HG02798 (cell line): ENCODE data around the gene DAPK1.
A peak's percentile ranks its signal among the peaks of the same experiment; 100 is the strongest.

Experiments
- ATAC-seq: cut with Tn5 transposase; IDR thresholded peaks from one replicate; pipeline ENCODE4 v1.9.1; 2021; ENCODE audit warnings: mild to moderate bottlenecking; ENCODE audit not compliant: unreplicated experiment, poor library complexity

The DAPK1 gene

GRCh38 chr9:87604886-87605588 lies 107.4 kb downstream of the DAPK1 start:
- peak; percentile 39 for ATAC-seq

GRCh38 chr9:87605676-87606075 lies 108.0 kb downstream of the DAPK1 start:
- no peak for ATAC-seq

- no peak for ATAC-seq
These were observed 109.3 kb downstream of the DAPK1 start for GRCh38 chr9:87606841-87607521.

GRCh38 chr9:87607859-87608258 lies 110.2 kb downstream of the DAPK1 start:
- no peak for ATAC-seq

- ATAC-seq = no peak
These were observed 111.3 kb downstream of the DAPK1 start for GRCh38 chr9:87609002-87609401.

GRCh38 chr9:87609486-87609885 lies 111.8 kb downstream of the DAPK1 start:
- no peak for ATAC-seq

- ATAC-seq = no peak
These were observed 112.8 kb downstream of the DAPK1 start for GRCh38 chr9:87610200-87611155.

GRCh38 chr9:87611776-87612175 lies 114.1 kb downstream of the DAPK1 start:
- ATAC-seq = no peak

GRCh38 chr9:87612536-87612935 lies 114.9 kb downstream of the DAPK1 start:
- no peak for ATAC-seq

GRCh38 chr9:87613265-87614111 lies 115.8 kb downstream of the DAPK1 start:
- ATAC-seq = no peak

GRCh38 chr9:87614397-87614796 lies 116.7 kb downstream of the DAPK1 start:
- ATAC-seq = no peak

GRCh38 chr9:87615136-87615535 lies 117.5 kb downstream of the DAPK1 start:
- ATAC-seq = no peak

GRCh38 chr9:87615547-87616148 lies 118.0 kb downstream of the DAPK1 start:
- ATAC-seq = no peak

GRCh38 chr9:87618226-87618625 lies 120.6 kb downstream of the DAPK1 start:
- no peak for ATAC-seq

- ATAC-seq = no peak
These were observed 121.3 kb downstream of the DAPK1 start for GRCh38 chr9:87618931-87619330.

- no peak for ATAC-seq
These were observed 121.7 kb downstream of the DAPK1 start for GRCh38 chr9:87619346-87619745.

GRCh38 chr9:87620731-87621322 lies 123.2 kb downstream of the DAPK1 start:
- no peak for ATAC-seq

- no peak for ATAC-seq
These were observed 124.4 kb downstream of the DAPK1 start for GRCh38 chr9:87622098-87622497.

- no peak for ATAC-seq
These were observed 125.3 kb downstream of the DAPK1 start for GRCh38 chr9:87622923-87623322.
